Activated T-cell treated with anti-CD3 and anti-CD28 coated beads for 24 hours (primary cell): Measurements from ENCODE around the gene FCER2.
A peak's percentile ranks its signal among the peaks of the same experiment; 100 is the strongest.
"Not testable (repeated sequence)": the region's sequence is repeated elsewhere in the genome, so short reads cannot be mapped to it uniquely, and the experiment has no call there.

Source experiments
- DNase-seq: peaks from one replicate; pipeline ENCODE4 v3.0.0-alpha.2; 2020; ENCODE audit warnings: low read depth

Gene FCER2, protein sequence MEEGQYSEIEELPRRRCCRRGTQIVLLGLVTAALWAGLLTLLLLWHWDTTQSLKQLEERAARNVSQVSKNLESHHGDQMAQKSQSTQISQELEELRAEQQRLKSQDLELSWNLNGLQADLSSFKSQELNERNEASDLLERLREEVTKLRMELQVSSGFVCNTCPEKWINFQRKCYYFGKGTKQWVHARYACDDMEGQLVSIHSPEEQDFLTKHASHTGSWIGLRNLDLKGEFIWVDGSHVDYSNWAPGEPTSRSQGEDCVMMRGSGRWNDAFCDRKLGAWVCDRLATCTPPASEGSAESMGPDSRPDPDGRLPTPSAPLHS

DNA sequence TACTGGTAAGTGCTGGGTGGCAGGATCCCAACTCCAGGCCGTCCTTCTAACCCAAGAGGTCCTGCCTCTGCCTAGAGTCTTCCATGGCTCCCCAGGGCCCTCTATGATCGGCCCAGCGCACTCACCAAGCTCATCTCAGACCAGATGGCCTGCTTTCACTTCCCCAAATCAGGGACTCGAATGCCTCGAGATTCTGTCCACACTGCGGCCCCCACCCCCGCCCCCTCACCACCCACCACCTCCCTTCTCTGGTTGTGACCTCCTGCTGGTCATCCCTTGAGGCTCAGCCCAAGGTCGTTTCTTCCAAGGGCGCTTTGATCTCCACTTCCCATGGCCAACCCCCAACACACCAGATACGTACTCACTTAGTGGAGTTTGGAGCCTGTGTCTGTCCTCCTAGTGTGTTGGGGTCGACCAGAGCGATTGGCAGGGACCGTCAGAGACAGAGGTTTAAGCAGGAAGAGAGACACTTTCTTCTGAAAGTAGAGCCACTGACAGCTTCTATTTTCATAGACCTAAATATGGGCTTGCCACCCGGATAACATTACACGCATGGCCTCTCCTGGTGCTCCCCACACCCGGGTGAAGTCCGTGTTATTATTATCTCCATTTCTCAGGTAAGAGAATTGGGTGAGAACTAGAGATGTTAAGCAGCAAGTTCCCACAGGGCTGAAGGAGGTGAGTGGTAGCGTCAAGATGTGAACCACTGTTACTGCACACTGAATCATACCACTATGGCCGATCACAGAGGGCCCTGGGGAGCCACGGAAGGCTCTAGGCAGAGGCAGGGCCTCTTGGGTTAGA, at the start of gene FCER2:
Gene FCER2, minus strand, starts transcription at position 478 of the 804 bp plus-strand sequence. CDS start 2,371 bp downstream, outside the sequence.
- no peak for DNase-seq

DNA sequence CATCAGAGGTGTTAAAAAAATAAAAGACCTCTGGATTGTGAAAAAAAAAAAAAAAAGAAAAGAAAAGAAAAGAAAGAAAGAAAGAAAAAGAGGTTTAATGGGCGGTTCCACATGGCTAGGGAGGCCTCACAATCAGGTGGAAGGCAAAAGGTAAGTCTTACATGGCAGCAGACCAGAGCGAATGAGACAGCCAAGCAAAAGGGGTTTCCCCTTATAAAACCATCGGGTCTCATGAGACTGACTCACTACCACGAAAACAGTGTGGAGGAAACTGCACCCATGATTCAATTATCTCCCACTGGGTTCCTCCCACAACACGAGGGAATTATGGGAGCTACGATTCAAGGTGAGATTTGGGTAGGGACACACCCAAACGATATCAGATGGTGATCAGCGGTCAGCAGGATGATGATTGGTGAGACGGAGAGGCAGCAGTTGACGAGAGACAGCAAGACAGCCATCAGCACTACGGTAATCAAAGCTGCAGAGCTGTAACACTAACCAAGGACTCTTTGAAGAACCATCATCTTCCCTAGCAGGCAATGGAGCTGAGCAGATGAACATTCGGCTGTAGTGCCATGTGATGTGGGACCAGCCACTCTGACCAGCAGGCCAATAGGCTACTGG, 49.3 kb upstream of the FCER2 start:
- peak; percentile 44 for DNase-seq

DNA sequence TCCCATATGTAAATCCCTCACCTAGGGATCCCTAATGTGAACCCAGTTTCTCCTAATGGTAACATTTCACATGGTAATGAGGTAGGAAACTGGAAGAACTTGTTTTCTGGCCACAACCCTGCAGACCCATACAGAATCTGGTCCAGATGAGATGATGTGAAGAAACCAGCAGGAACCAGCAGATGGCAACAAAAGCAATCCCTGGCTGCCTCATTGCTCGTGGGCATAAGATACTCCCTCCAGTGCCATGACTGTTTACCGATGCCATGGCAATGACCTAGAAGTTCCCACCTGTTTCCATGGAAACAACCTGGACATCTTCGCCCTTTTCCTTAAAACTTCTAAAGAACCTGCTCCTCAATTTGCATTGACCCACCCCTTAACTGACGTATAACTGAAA, 46.8 kb upstream of the FCER2 start:
- no peak for DNase-seq

DNA sequence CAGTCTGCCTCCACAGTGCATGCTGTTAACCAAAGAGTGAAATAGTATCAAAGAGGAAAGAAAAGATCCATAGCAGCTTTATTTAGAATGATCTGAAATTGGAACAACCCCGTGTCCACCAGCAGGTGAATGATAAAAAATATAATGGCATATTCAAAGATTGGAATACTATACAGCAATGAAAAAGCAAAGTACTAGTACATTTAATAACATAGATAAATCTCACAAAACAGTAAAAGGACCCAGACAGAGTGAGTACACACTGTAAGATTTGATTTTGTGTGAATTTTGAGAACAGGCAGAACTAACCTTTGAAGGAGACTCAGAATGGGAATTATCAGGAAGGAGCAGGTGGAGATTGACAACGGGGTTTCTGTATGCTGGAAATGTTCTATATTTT, 46.2 kb upstream of the FCER2 start:
- no peak for DNase-seq

DNA sequence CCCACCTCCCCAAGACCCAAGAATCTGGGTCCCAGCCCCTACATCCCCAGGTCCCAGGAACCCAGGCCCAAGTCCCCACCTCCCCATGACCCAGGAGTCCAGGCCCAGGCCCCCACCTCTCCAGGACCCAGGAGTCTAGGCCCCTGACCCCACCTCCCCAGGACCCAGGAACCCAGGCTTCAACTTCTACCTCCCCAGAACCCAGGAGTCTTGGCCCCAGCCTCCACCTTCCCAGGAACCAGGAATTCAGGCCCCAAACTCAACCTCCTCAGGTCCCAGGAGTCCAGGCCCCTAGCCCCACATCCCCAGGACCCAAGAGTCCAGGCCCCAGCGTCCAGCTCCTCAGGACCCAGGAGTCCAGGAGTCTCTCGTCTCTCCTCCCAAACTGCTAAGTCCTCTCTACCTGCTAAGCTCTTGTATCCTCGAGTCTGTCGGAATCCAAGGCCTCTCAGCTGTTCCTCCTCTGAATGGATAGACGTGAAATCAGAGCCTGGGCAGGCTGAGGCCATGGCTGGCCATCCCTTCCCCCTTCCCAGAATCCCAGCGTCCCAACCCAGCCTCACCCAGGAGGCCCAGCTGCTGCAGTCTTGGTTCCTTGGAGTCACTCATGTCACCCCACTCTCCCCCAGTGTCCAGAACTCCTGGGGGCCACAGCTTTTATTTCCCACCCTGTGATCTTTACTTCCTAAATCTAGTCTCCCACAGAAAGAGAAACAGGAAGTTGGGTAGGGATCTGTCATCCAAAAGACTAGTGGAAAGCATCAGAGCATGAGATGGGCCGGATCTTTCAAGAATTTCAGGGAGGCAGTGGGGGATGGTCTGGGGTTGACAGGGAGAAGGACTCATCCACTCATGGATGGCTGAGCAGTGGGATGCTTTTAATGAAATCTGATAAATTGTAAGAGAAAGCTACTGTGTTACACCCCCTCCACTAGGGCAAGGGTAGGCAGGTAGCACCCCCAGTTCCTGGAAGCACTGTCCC, 45.3 kb upstream of the FCER2 start, which contains the start of gene CD209:
Gene CD209, minus strand, starts transcription at position 632 of the 982 bp plus-strand sequence. Its CDS starts 23 bp downstream, at position 609.
- no peak for DNase-seq

DNA sequence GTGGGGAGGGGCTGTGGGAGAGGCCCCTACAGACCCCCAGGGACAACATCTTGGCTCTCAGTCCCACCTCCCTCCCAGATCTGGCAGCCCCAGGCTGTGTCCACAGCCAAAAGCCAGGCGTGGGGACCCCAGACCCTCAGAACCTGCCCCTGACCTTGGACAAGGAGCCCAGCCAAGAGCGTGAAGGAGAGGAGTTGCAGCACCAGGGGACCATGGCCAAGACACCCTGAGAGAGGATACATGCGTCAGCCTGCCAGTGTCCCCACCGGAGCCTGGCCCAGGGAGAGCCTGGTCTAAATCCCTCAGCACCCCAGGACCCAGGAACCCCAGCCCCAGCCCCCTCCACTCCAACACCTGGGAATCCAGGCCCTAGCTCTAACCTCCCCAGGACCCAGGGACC, 44.4 kb upstream of the FCER2 start:
- not testable (repeated sequence) for DNase-seq

DNA sequence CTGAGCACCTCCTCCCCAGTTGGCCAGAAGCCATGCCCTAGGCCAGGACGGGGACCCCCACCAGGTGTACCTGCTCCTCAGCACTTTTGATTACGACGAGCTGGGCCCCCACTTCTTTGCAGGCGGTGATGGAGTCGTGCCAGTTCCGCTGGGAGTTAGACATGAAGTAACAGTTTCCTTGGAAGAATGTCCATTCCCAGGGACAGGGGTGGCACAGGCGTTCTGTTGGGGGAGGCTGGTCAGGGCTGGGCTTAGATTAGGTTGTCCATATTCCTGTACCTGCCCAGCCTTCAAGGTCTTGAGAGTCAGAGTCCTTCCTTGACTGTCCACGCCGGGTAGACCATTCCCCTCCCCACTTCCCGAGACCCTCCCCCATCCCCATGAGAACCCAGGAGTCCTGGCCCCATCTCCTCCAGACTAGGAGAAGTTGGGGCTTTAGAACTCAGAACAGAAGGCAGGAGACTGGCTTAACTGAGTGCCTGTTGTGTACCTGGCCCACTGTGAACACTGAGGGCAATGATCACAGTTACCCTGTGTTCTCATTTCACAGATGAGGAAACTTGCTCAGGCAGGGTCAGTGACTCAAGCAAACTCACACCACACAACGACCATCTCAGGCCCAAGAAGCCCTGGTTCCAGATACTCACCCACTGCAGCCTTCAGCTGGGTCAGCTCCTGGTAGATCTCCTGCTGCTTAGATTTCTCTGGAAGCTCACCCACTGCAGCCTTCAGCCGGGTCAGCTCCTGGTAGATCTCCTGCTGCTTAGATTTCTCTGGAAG, 43.1 kb upstream of the FCER2 start:
- DNase-seq = no peak

DNA sequence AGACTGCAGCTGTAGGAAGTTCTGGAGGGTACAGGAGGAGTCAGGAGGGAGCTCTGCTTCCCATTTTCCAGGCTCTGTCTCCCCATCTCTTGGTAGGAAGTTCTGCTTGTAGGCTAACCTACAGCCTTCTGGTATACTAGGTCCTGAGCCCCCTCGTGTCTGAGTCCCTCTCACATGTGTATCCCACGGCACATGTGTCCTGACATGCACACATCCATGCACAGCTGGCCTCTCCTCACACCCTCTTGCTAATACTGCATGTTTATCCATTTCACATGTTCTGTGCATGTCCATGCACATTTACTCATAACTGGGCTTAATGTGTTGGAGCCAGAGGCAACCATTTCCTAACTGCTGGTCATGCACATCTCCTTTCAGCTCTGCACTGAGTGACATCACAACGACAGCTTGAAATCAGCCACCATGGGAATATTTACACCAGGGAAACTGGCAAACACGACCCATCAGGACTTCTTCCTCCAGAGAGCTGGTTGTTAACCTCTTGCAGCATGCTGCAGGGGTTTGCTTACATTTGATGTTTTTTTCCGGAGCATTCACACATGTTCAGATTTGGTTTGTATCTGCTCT, 42.4 kb upstream of the FCER2 start:
- no peak for DNase-seq

DNA sequence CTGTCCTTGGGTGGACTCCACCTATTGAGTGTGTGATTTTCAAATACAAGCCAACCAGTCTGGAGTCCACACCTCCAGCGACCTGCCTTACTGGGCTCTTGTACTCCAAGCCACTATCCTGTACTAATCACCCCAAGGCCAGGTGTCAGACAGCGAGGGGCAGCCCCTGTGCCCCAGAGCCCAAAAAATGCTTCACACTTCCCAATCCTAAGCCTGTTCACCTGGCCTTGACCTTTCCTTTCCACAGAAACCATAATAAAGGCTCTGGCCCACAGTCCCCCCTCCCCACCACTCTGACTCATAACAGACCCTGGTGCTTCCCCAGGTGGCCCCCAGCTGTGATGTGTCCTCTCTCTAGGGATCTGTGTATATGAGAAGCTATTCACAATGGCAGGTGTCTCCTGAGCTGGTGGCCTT, 41.5 kb upstream of the FCER2 start:
- no peak for DNase-seq

DNA sequence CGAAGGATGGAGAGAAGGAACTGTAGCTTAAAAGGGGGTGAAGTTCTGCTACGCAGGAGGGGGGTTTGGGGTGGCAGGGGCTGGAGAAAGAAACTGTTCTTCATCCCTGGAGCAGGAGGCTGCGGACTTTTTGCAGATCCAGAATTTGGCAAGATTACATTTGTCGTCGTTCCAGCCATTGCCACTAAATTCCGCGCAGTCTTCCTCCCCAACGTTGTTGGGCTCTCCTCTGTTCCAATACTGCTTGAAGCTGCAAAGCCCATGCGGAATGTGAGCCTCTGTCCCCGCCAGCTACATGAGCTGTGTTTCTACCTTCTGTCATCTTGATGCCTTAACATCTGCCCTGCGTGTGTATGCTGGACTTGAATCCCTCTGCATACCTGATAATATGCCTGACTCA, 41.1 kb upstream of the FCER2 start:
- no peak for DNase-seq

DNA sequence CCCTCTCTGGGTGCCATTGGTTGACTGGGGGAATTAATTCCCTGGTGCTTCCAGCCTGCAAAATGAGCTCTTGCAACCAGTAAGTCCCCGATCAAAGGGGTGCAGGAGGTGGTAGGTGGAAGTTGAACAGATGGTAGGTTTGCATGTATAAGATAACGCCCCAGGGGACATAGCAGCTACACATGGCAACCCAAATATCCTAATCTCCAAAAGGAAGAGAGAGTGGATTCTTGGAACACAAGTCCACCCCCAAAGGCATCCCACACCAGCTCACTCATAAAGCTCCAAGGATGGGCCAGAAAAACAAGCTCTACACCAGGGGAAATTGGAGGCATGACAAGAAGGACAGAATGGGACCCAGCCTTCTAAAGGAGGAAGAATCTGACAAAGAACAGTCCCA, 40.6 kb upstream of the FCER2 start:
- no peak for DNase-seq

DNA sequence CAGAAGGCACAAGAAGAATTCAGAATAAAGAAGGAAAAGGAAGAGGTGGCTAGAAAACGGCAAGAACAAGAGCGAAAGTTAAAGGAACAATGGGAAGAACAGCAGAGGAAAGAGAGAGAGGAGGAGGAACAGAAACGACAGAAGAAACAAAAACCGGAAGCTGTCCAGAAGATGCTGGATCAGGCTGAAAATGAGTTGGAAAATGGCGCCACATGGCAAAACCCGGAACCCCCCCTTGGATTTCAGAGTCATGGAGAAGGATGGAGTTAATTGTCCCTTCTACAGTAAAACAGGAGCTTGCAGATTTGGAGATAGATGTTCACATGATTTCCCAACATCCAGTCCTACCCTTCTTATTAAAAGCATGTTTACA, 38.7 kb upstream of the FCER2 start:
- DNase-seq = no peak

DNA sequence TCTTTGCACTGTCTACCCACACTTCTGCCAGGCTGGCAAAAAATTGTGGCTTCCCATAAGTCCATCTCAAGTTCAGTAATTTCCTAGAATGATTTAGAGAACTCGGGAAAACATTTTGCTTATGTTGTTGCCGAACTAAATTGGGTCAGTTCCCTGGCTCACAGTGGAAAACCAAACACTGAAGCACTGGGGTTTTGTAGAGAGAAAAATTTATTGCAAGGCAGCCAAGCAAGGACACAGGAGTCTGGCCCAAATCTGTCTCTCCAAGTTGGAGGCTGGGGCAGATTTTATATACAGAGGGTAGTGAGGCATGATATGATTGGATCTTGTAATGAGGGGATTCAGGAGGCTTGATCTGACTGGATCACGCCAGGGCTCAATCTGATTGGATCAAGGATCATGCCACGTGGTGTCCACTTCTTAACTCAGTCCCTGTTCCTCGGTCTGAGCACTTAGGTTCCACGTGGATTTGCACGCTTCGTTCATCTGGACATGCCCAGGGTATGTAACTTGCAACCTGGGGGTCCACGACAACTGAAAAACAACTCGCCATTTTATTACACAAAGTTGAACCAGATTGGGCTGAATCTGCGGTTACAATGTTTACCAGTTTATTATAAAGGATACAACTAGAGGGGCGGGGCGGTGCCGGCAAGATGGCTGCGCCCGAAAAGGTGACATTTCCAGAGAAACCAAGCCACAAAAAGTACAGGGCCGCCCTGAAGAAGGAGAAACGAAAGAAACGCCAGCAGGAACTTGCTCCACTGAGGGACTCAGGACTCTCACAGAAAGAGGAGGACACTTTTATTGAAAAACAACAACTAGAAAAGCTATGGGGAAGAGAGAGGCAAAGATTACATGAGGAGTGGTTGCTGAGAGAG, 38.1 kb upstream of the FCER2 start:
- no peak for DNase-seq

DNA sequence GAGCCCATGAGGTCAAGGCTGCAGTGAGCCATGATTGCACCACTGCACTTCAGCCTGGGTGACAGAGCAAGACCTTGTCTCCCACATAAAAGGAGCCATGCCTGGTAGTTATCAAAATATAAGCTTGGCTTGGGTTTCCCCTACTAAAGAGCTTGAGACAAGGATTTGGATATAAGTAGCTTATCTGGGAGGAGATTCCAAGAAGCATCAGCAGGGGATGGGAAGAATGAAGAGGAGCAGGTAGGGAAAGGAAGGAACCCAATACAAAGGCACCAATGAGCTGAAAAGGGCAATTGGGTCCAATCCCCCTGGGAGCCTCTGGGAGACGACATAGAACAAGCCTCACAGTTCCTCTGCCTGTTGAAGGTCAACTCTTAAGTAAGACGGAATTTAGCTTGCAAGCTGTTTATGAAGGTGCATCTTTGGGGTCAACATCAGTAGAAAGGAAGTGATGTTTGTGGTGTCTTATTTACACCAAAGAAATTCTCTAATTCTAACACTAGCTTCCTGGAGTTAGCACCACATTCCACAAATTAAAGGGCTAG, 37.4 kb upstream of the FCER2 start:
- no peak for DNase-seq

DNA sequence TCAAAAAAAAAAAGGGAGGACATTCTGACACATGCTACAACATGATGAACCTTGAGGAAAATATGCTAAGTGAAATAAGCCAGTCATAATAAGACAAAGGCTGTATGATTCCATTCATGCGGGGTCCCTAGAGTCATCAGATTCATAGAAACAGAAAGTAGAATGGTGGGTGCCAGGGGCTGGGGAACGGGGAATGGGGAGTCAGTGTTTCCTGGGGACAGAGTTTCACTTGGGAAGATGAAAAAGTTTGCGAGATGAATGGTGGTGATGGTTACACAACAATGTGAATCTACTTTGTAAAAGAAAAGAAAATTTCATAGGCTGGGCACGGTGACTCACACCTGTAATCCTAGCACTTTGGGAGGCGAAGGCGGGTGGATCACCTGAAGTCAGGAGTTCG, 36.1 kb upstream of the FCER2 start:
- peak; percentile 40 for DNase-seq

DNA sequence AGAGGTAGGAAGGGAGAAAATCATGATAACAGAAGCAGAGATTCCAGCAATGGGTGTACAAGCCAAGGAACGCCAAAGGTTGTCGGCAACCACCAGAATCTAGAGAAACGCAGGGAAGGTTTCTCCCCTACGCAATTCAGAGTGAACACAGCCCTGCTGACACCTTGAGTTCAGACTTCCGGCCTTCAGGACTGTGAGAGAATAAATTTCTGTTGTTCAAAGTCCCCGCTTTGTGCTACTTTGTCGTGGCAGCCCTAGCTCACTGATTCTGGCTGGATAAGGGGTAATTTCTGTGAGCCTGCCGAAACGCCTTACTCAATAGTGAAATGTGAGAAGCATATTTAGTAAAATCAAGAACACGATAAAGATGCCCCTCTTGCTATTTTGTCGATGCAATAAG, 35.3 kb upstream of the FCER2 start:
- DNase-seq = no peak

DNA sequence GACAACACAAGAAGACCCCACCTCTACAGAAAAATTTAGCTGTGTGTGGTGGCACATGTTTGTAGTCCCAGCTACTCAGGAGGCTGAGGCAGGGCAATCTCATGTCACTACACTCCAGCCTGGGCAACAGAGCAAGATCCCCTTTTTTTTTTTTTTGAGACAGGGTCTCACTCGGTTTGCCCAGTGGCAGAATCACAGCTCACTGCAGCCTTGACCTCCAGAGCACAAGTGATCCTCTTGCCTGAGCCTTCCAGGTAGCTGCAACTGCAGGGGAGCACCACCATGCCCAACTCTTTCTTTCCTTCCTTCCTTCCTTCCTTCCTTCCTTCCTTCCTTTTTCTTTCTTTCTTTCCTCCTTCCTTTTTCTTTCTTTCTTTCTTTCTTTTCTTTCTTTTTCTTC, 34.2 kb upstream of the FCER2 start:
- DNase-seq = no peak

DNA sequence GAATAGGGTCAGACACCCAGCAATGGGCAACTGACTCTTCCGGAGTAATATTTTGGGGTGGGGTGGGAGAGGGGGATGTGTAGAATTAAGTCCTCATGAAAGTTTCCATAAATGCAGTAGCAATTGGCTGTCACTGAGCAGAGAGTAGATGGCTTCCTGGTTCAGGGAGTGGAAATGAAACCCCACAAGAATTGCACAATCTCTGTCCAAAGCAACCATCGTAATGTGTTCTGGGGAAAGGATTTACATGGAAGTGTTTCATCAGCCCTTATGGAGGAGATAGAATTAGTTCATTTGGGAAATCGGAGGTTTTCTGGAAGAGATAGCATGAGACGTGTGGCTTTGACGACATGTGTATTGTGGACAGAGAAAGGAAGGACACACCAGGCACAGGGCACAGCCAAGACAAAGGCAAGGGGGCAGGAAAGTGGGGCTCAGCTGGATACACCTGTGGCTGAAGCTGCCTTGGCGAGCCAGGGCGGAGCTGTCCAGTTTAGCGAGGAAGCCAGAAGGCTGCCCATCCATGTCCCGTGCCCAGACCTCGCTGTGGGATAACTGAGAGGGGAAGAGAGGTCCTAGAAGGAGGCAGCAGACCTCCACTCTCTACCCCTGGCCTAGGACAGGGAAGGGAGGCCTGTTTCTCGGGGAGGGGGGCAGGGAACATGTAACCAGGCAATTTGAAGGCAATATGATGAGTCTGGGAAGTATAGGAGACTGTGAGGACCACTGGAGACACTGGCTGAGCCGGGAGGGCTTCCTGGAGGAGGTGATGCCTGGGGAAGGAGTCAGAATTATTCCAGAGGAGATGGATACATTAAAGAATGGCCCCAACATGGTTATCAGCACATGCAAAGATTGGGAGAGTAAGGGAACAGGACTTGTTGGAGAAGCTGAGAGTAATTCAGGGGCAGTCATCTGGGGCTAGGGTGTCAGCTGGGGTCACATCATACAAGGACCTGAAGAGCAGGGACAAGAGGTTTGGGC, 32.6 kb upstream of the FCER2 start:
- DNase-seq = no peak
